H1 (cell line): Measurements from ENCODE around the gene NFAM1. TPM values are rescaled to one million over a fixed set of nuclear protein-coding genes. Genes with fewer than 3 reads are reported as not detected.

Experiments used
- CTCF ChIA-PET: fragments of 300-600 bp; sonication (Branson Sonifier 250); formaldehyde crosslinking; loops from one replicate; lab custom pipeline; 2021; ENCODE audit not compliant: partially characterized antibody; lab: Charles Lee
- POLR2A ChIA-PET: fragments of 300-600 bp; sonication (Branson Sonifier 250); formaldehyde crosslinking; loops from one replicate; lab custom pipeline; 2021; ENCODE audit warnings: inconsistent platforms; ENCODE audit not compliant: partially characterized antibody; lab: Charles Lee
- DNase-seq, 2 experiments: peaks; one replicate each; pipeline versions ENCODE4 v3.0.0 to v3.0.0-alpha.2; 2010 to 2022; ENCODE audit warnings: low spot score in 2 of 2, low read depth in 1 of 2, mixed read lengths in 1 of 2
- FAIRE-seq: peaks from 2 replicates; lab custom pipeline; 2011; peaks lifted over from hg19 to GRCh38; lab: Jason Lieb, UNC
- H2AFZ ChIP-seq: 2 replicates; pipeline ENCODE4 v1.8.1; 2012; ENCODE audit warnings: low read length, inconsistent platforms
- H2AK5ac ChIP-seq: 2 replicates; pipeline ENCODE4 v1.6.1; 2013; ENCODE audit warnings: low read depth, low read length
- H2BK120ac ChIP-seq: replicated peaks from 2 replicates; pipeline ENCODE3; 2013; ENCODE audit warnings: low read depth, low read length, inconsistent platforms
- H2BK12ac ChIP-seq: 2 replicates; pipeline ENCODE4 v1.6.1; 2013; ENCODE audit warnings: low read depth, low read length
- H2BK15ac ChIP-seq: 2 replicates; pipeline ENCODE4 v1.6.1; 2013; ENCODE audit warnings: low read length
- H2BK20ac ChIP-seq: 2 replicates; pipeline ENCODE4 v1.6.1; 2013; ENCODE audit warnings: low read length
- H2BK5ac ChIP-seq: 2 replicates; pipeline ENCODE4 v1.6.1; 2013; ENCODE audit warnings: low read depth, low read length
- H3K14ac ChIP-seq: 2 replicates; pipeline ENCODE4 v1.6.1; 2013; ENCODE audit warnings: inconsistent platforms; ENCODE audit not compliant: insufficient read length
- H3K18ac ChIP-seq: 2 replicates; pipeline ENCODE4 v1.6.1; 2013; ENCODE audit warnings: low read length; ENCODE audit errors: extremely low read depth
- H3K23ac ChIP-seq: 2 replicates; pipeline ENCODE4 v1.6.1; 2013; ENCODE audit warnings: inconsistent platforms; ENCODE audit not compliant: insufficient read length
- H3K23me2 ChIP-seq: 2 replicates; pipeline ENCODE4 v1.6.1; 2013; ENCODE audit warnings: low read depth, low read length
- H3K27ac ChIP-seq: 2 replicates; pipeline ENCODE4 v1.6.1; 2011; ENCODE audit warnings: low read depth, low read length, inconsistent platforms
- H3K27me3 ChIP-seq, 4 experiments: replicated peaks in 1 of 4; 1 replicate in 1 of 4; 2 replicates in 3 of 4; pipeline versions ENCODE4 v1.6.1 to v1.8.1; 2011 to 2013; ENCODE audit warnings: low read length in 3 of 4, mild to moderate bottlenecking in 3 of 4, inconsistent platforms in 2 of 4, mixed read lengths in 2 of 4, moderate library complexity in 1 of 4; ENCODE audit not compliant: control insufficient read depth in 3 of 4, insufficient read depth in 3 of 4; ENCODE audit errors: extremely low read depth in 1 of 4
- H3K36me3 ChIP-seq, 4 experiments: 2 replicates each; pipeline versions ENCODE4 v1.6.1 to v1.8.1; 2011 to 2013; ENCODE audit warnings: mild to moderate bottlenecking in 4 of 4, low read length in 3 of 4, moderate library complexity in 2 of 4, control low read depth in 1 of 4, inconsistent platforms in 1 of 4; ENCODE audit not compliant: insufficient read depth in 4 of 4, control insufficient read depth in 2 of 4
- H3K4ac ChIP-seq: replicated peaks from 2 replicates; pipeline ENCODE3; 2013; ENCODE audit warnings: low read length, low read depth, mixed read lengths, inconsistent platforms; ENCODE audit not compliant: insufficient read length
- H3K4me1 ChIP-seq, 4 experiments: replicated peaks in 1 of 4; 1 replicate in 1 of 4; 2 replicates in 3 of 4; pipeline versions ENCODE4 v1.6.1 to v1.8.1; 2011 to 2013; ENCODE audit warnings: low read length in 3 of 4, inconsistent platforms in 2 of 4, mixed read lengths in 1 of 4; ENCODE audit not compliant: insufficient read depth in 4 of 4, control insufficient read depth in 3 of 4
- H3K4me2 ChIP-seq, 2 experiments: 2 replicates each; pipeline versions ENCODE4 v1.6.1 to v1.8.1; 2011 to 2013; ENCODE audit warnings: low read depth in 2 of 2, low read length in 2 of 2, control low read depth in 1 of 2, inconsistent platforms in 1 of 2, mild to moderate bottlenecking in 1 of 2; ENCODE audit not compliant: insufficient read depth in 1 of 2
- H3K4me3 ChIP-seq, 4 experiments: fragments of 200-600, 300-600 bp in 1 of 4; sonication (generic), shearing (Covaris generic), sonication (Bioruptor Twin) in 1 of 4; 2 replicates each; pipeline versions ENCODE4 v1.5.1 to v1.8.1; 2011 to 2016; ENCODE audit warnings: low read length in 4 of 4, low read depth in 3 of 4, control low read depth in 2 of 4, inconsistent platforms in 2 of 4, mild to moderate bottlenecking in 2 of 4, mixed read lengths in 1 of 4, moderate library complexity in 1 of 4; ENCODE audit not compliant: insufficient read depth in 2 of 4; ENCODE audit errors: extremely low read depth in 1 of 4
- H3K56ac ChIP-seq: replicated peaks from 2 replicates; pipeline ENCODE3; 2013; ENCODE audit warnings: low read depth, mild to moderate bottlenecking, mixed read lengths, low read length, inconsistent platforms; ENCODE audit not compliant: insufficient read length
- H3K79me1 ChIP-seq: 2 replicates; pipeline ENCODE4 v1.6.1; 2013; ENCODE audit warnings: low read depth, low read length, control low read depth
- H3K79me2 ChIP-seq, 2 experiments: 2 replicates each; pipeline versions ENCODE4 v1.6.1 to v1.8.1; 2012 to 2013; ENCODE audit warnings: low read length in 2 of 2, mild to moderate bottlenecking in 2 of 2, inconsistent platforms in 1 of 2; ENCODE audit not compliant: insufficient read depth in 2 of 2, control insufficient read depth in 1 of 2
- H3K9ac ChIP-seq, 4 experiments: replicated peaks in 1 of 4; 1 replicate in 1 of 4; 2 replicates in 3 of 4; pipeline versions ENCODE4 v1.6.1 to v1.8.1; 2011 to 2013; ENCODE audit warnings: low read depth in 3 of 4, low read length in 3 of 4, control low read depth in 2 of 4, mild to moderate bottlenecking in 2 of 4, moderate library complexity in 2 of 4, inconsistent platforms in 1 of 4; ENCODE audit errors: extremely low read depth in 1 of 4
- H3K9me3 ChIP-seq, 2 experiments: 2 replicates each; pipeline versions ENCODE4 v1.6.1 to v1.8.1; 2012 to 2013; ENCODE audit warnings: mild to moderate bottlenecking in 2 of 2, moderate library complexity in 2 of 2, control low read depth in 1 of 2, inconsistent platforms in 1 of 2, low read depth in 1 of 2, low read length in 1 of 2, mixed read lengths in 1 of 2; ENCODE audit not compliant: insufficient read depth in 2 of 2
- H4K20me1 ChIP-seq, 2 experiments: replicated peaks in 1 of 2; 2 replicates each; pipeline versions ENCODE3 to v1.8.1; 2011 to 2013; ENCODE audit warnings: inconsistent platforms in 2 of 2, low read length in 2 of 2, mild to moderate bottlenecking in 1 of 2; ENCODE audit not compliant: insufficient read depth in 2 of 2, control insufficient read depth in 1 of 2
- H4K5ac ChIP-seq: 2 replicates; pipeline ENCODE4 v1.6.1; 2013; ENCODE audit warnings: low read length, low read depth, mixed read lengths, inconsistent platforms; ENCODE audit not compliant: insufficient read length
- H4K8ac ChIP-seq: 2 replicates; pipeline ENCODE4 v1.8.0; 2013; ENCODE audit warnings: mild to moderate bottlenecking, moderate library complexity, low read length, inconsistent platforms; ENCODE audit not compliant: insufficient read depth; ENCODE audit errors: extremely low read depth
- H4K91ac ChIP-seq: replicated peaks from 2 replicates; pipeline ENCODE3; 2013; ENCODE audit warnings: low read length, mixed read lengths, inconsistent platforms; ENCODE audit not compliant: insufficient read length
- BRCA1 ChIP-seq: IDR thresholded peaks from 2 replicates; pipeline ENCODE4 v1.6.1; 2012; ENCODE audit warnings: low read depth, low read length, improper control_type of control experiment
- E2F6 ChIP-seq: IDR thresholded peaks from 2 replicates; pipeline ENCODE4 v1.6.1; 2012; ENCODE audit warnings: inconsistent platforms
- EZH2 ChIP-seq: fragments of 200-600 bp; sonication (generic); IDR thresholded peaks from 2 replicates; pipeline ENCODE4 v1.7.1; 2012; ENCODE audit warnings: low read depth, mild to moderate bottlenecking, moderate library complexity, low read length, inconsistent platforms; ENCODE audit not compliant: severe bottlenecking
- GTF2F1 ChIP-seq: IDR thresholded peaks from 2 replicates; pipeline ENCODE4 v1.6.1; 2012; ENCODE audit warnings: low read depth, low read length, improper control_type of control experiment, borderline replicate concordance
- KDM4A ChIP-seq: IDR thresholded peaks from one replicate; pipeline ENCODE4 v1.7.1; 2012; ENCODE audit warnings: low read depth, mild to moderate bottlenecking, moderate library complexity, low read length, inconsistent platforms; ENCODE audit not compliant: severe bottlenecking
- NANOG ChIP-seq: IDR thresholded peaks from 2 replicates; pipeline ENCODE4 v1.6.1; 2011; ENCODE audit warnings: low read length, low read depth, mild to moderate bottlenecking, inconsistent platforms; ENCODE audit not compliant: insufficient read depth, poor library complexity, severe bottlenecking
- SIX5 ChIP-seq: IDR thresholded peaks from 2 replicates; pipeline ENCODE4 v1.6.1; 2011; ENCODE audit warnings: mild to moderate bottlenecking, low read depth, low read length
- SP1 ChIP-seq: IDR thresholded peaks from 2 replicates; pipeline ENCODE4 v1.6.1; 2011; ENCODE audit warnings: low read depth, low read length
- USF2 ChIP-seq: IDR thresholded peaks from 2 replicates; pipeline ENCODE4 v1.6.1; 2011; ENCODE audit warnings: low read length, improper control_type of control experiment
- WGBS, 2 experiments: shearing (Covaris generic) in 1 of 2; methylation state at CpG; one replicate each; pipeline versions ENCODE4 v1.1.6 to v1.1.7; 2013 to 2015; ENCODE audit warnings: low lambda C conversion rate in 2 of 2, mixed read lengths in 2 of 2, inconsistent platforms in 1 of 2, low coverage in 1 of 2, missing lambda C conversion rate in 1 of 2; ENCODE audit not compliant: insufficient replicate concordance in 2 of 2, insufficient coverage in 1 of 2, insufficient read length in 1 of 2; ENCODE audit errors: extremely low coverage in 1 of 2, missing lambda C conversion rate in 1 of 2; 5-methylcytosine and 5-hydroxymethylcytosine counted together
- polyA plus RNA-seq, 7 experiments: library from polyadenylated mRNA; depleted of rRNA in 3 of 7; stranded (reverse) in 5 of 7; unstranded in 2 of 7; fragments of >200 nt in 5 of 7; fragments of 200-250 nt in 2 of 7; gene quantifications; 1 replicate in 5 of 7; 2 replicates in 1 of 7; 4 replicates in 1 of 7; pipeline versions ENCODE4 v1.2.1 to v1.2.3, GENCODE V29; 2011 to 2013; ENCODE audit warnings: missing spikeins in 2 of 7, mixed read lengths in 2 of 7
- total RNA-seq: library from RNA; stranded (reverse); fragmentation: NEBNext Ultra II Directional; extraction: Animal tissue kit (Norgen Biotek cat#: 25700); gene quantifications from 2 replicates; pipeline ENCODE4 v1.2.1, GENCODE V29; 2021

Gene NFAM1
- total and polyA plus RNA-seq, 2 of the 8 experiments (the other 6 are each of a cell fraction or from before 2014, with no cell fraction given), result 0.62 to 0.73 TPM

- H3K9ac ChIP-seq, result no peak overlapping the region
- H3K79me2 ChIP-seq, result no peaks in the 10 kb centered on the region
- no peaks in the 10 kb centered on the region for H3K36me3 ChIP-seq
- H4K8ac ChIP-seq, result no peak overlapping the region; the same call in 1 of the 2 replicates
- H2BK120ac ChIP-seq, result peak overlapping the region; percentile 20
- H2BK5ac ChIP-seq, result peak overlapping the region; percentile 61; the same call in 1 of the 2 replicates
- CTCF ChIA-PET, result interaction anchor here (0.7 to 2.5 kb wide), 8 partner anchors 11 to 322 kb away, joined by 3 to 10 read pairs (median 4); no protein-coding TSS in a partner anchor
- H3K23ac ChIP-seq, result no peak overlapping the region
- 53% methylated on average over 9 of the region's 12 CpGs; no CpG with 5 or more reads in 1 of the 2 experiments for WGBS, 2 experiments
- no peak for DNase-seq
- H2AFZ ChIP-seq, result no peak overlapping the region
- H3K27ac ChIP-seq, result no peak overlapping the region
- no peak overlapping the region for H3K14ac ChIP-seq
- FAIRE-seq, result peak; percentile 72
- H3K23me2 ChIP-seq, result no peaks in the 10 kb centered on the region; the same call in 1 of the 2 replicates
- peaks cover 0 to 30% (median 10%) of the 10 kb centered on the region in 4 experiments; a peak in 6 of 7 replicates for H3K4me1 ChIP-seq
- H4K91ac ChIP-seq, result no peak overlapping the region
- H3K56ac ChIP-seq, result no peak overlapping the region
- no peak overlapping the region for H3K4ac ChIP-seq
- H3K9me3 ChIP-seq, result no peaks in the 10 kb centered on the region
- no peak overlapping the region; a peak in 1 of 4 replicates for H3K4me2 ChIP-seq
- POLR2A ChIA-PET, result interaction anchor here (0.6 to 1.5 kb wide), 4 partner anchors 10 to 61 kb away, joined by 3 to 6 read pairs (median 4); no protein-coding TSS in a partner anchor
- H2BK20ac ChIP-seq, result peak overlapping the region; percentile 72; the same call in 1 of the 2 replicates
- H2BK12ac ChIP-seq, result peak overlapping the region; percentile 85; the same call in 1 of the 2 replicates
- no peaks in the 10 kb centered on the region for H3K79me1 ChIP-seq
- H3K18ac ChIP-seq, result peak overlapping the region; percentile 55; the same call in 1 of the 2 replicates
- H2AK5ac ChIP-seq, result no peak overlapping the region
- H3K27me3 ChIP-seq, result no peaks in the 10 kb centered on the region
- H3K4me3 ChIP-seq, result no peak overlapping the region
- peak overlapping the region; percentile 72; the same call in 1 of the 2 replicates for H2BK15ac ChIP-seq
- H4K5ac ChIP-seq, result no peak overlapping the region
- no peaks in the 10 kb centered on the region for H4K20me1 ChIP-seq
- no peak for TF ChIP-seq EZH2
- TF ChIP-seq E2F6, result peak; percentile 87
- no peak for TF ChIP-seq GTF2F1
- TF ChIP-seq USF2, result peak; percentile 56
- TF ChIP-seq KDM4A, result no peak
- TF ChIP-seq SP1, result 0 out of 2 replicates have a peak, but pooled peaks have one; percentile 14
- TF ChIP-seq BRCA1, result no peak
- TF ChIP-seq NANOG, result no peak
- no peak for TF ChIP-seq SIX5
Observed at GRCh38 chr22:42376711-42377554, 55.3 kb downstream of the NFAM1 start.
